GM18951 (cell line): ENCODE measurements around the gene LIN54.

Source experiments
- POLR2A ChIP-seq: IDR thresholded peaks from 4 replicates; pipeline ENCODE4 v1.6.1; 2011; ENCODE audit warnings: mild to moderate bottlenecking; ENCODE audit not compliant: insufficient read length, insufficient read depth; ENCODE audit errors: extremely low read depth
- in situ Hi-C: fragments of 300-500 bp; cut with MboI; formaldehyde crosslinking; loops from one replicate; pipeline ENCODE4 v1.12.0; 2022; ENCODE audit warnings: low sequenced_read_pairs, mixed read lengths, inconsistent platforms; ENCODE audit not compliant: unreplicated experiment

The LIN54 gene

DNA sequence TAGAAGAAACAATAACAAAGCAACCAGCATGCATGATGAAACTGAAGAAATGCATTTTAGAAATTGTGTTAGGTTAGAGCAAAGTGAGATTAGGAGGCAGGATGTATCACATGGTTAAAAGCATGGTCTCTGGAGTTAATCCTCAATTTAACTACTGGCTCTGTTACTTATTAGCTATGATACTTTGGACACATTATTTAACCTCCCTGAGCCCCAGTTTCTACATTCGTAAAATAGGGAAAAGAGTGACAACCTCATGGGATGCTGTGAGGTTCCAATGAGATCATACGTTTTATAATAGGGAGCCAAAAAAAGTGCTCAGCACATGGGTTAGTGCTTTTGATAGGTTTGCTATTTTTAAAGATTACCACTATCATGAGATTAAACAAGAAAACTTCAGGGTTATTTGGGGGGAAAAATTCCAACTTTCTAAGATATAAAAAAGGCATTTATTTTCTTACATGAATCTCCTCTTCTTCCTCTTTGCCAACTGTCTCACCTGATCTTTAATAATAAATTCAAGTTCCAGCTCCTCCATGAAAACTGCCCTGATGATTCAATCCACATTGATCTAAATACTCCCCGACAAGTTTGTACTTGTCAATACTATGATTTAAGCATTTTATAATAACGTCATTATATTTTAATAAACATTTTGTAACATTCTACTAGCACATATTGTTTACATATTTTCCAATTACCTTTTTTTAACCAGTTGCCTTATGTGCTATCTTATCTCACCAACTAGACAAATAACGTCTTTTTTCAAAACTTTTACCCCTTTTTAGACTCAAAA is 124.3 kb downstream of the LIN54 start:
- TF ChIP-seq POLR2A, result no peak
- in situ Hi-C loops, result no loop called here

DNA sequence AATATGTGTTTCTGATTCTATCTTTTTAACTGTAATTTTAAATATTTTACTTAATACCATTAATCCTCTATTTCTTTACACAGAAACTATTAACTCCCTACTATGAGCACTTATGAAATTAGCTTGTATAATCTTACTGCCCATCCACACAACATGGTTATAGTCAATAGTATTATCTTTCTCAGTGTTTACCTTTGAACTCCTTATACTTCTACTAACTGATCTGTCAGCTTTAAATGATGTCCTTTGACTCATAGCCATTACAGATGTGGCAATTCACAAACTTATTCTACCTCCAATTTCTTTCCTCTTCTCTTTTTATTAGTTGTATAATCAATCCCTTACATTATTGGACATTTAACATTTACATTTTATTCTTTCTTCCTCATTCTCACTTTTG is 125.2 kb downstream of the LIN54 start:
- in situ Hi-C loops, result no loop called here
- no peak for TF ChIP-seq POLR2A
